EH (cell line): ENCODE measurements around the gene CCDC187.

Experiments used
- DNase-seq: peaks from one replicate; pipeline ENCODE4 v3.0.0-alpha.2; 2015; ENCODE audit warnings: low read depth

CCDC187 gene

DNA sequence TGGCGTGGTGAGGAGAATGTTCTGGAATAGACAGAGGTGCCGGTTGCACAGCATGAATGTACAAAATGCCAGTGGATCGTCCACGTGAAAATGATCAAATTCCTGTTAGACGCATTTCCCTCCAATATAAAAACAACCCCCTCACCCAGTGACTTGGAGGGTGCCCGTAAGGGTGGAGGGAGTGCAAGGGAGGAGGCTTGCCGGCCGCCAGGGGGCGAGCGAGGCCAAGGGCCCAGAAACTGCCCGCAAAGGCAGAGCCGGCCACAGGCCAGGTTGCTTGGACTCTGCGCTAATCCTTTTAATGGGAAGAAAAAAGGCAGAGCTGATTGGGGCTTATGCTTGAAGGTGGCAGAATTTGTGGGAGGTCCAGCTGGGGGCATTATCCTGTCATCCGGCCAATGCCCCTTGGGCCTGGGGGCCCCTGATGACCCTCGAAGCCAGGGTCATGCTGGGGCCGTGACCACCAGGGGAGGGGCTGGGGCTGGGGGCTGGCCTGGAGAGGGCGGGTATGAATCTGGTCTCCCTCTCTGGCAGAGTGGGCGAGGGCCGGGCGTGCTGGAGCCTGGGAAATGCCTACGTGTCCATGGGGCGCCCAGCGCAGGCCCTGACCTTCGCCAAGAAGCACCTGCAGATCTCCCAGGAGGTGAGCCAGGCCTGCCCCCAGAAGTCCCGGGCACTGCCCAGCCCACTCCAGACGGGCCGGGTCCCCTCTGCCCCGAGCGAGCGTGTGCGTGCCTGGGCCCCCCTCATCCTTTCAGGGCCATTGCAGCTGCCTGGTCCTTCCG, 35.5 kb upstream of the CCDC187 start:
- DNase-seq: peak; percentile 58

GRCh38 chr9:136338511-136338910, 34.6 kb upstream of the CCDC187 start:
- DNase-seq: no peak

DNA sequence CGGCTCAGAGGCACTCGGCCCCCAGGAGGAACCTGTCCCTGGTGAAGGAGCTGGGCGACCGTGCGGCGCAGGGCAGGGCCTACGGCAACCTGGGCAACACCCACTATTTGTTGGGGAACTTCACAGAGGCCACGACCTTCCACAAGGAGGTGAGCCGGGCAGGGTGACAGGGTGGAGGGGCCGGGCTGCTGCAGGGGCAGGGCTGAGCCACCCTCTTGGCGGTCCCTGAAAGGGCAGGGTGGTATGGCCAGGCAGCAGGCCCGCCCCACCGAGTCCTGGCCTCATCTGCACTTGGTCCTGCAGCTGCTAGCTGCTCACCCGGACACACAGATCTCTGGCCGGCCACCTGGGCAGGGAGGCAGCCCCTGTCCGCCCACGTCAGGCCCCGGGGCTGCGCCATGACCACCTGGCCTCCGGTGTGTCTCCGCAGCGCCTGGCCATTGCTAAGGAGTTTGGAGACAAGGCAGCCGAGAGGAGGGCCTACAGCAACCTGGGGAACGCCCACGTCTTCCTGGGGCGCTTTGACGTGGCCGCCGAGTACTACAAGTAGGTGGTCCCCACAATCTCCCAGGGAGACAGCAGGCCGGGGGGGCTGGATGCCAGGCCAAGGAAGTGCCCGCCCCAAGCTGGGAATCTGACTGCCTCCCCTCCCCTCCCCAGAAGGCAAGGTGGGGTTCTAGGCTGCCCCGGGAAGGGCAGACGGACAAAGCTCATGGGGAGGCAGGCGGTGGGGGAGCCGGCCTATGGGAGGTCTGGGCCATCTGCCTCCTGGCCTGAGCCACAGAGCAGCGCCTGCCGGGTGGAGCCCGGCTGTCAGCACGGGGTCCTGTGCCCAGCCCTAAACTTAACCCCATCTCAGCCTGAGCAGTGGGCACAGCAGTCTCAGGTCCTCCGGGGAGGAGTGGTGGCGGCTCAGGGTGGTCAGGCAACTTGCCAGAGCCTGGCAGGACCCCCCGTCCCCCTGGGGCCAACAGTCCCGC, 33.8 kb upstream of the CCDC187 start:
- no peak for DNase-seq

- no peak for DNase-seq
Observed at GRCh38 chr9:136336881-136337280, 33.0 kb upstream of the CCDC187 start.

- peak; percentile 63 for DNase-seq
Observed at GRCh38 chr9:136336156-136336870, 32.4 kb upstream of the CCDC187 start.

GRCh38 chr9:136335296-136336155, 31.6 kb upstream of the CCDC187 start:
- DNase-seq: no peak

DNA sequence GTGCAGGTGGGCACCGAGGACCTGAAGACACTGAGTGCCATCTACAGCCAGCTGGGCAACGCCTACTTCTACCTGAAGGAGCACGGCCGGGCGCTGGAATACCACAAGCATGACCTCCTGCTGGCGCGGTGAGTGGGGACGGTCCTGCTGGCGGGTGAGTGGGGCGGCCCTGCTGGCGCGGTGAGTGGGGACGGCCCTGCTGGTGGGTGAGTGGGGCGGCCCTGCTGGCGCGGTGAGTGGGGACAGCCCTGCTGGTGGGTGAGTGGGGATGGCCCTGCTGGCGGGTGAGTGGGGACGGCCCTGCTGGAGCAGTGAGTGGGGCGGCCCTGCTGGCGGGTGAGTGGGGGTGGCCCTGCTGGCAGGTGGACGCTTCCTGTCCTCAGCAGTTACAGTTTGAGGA, 30.6 kb upstream of the CCDC187 start:
- DNase-seq: no peak

DNA sequence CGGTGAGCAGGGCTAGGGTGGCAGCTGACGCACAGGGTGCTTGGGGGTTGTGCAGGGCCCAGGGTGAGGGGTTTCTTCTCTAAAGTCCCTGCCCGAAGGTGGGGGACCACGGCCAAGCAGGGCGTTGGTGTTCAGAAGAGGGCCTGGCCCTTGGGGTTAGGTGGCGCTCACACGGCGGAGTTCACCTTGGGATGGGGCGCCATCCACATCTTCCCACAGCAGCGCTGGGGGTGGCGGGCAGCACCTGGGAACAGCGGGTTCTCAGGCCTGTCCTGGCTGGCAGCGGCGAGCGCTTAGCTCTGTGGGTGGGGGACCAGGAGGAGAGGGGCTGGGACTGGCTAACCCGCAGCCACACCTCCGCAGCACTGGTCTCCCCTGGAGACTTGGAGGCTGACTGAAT, 29.6 kb upstream of the CCDC187 start:
- DNase-seq: no peak

DNA sequence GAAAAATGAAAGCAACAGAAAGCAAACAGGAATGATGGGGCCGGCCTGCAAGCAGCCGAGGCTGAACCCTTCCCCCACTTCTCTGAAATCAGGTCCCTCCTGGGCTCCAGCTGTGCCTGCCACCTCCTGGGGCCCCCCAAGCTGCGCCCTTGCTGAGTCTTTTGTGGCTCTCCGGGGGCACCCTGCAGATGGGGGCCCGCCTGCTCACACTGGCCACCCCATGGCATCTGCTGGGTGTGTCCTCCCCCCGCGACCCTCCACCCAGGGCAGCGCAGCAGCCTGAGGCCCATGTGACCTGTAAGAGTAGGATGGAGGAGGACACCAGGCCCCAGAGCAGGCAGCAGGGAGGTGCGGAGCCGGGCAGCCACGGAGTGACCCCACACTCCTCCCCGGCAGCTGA, 29.2 kb upstream of the CCDC187 start:
- DNase-seq: no peak

GRCh38 chr9:136332482-136332983, 28.6 kb upstream of the CCDC187 start:
- DNase-seq: no peak

GRCh38 chr9:136331556-136332481, 27.9 kb upstream of the CCDC187 start:
- DNase-seq: peak; percentile 31

GRCh38 chr9:136331030-136331429, 27.1 kb upstream of the CCDC187 start:
- no peak for DNase-seq

GRCh38 chr9:136330406-136330990, 26.6 kb upstream of the CCDC187 start:
- no peak for DNase-seq

- DNase-seq: no peak
Observed at GRCh38 chr9:136329636-136330405, 25.9 kb upstream of the CCDC187 start.

DNA sequence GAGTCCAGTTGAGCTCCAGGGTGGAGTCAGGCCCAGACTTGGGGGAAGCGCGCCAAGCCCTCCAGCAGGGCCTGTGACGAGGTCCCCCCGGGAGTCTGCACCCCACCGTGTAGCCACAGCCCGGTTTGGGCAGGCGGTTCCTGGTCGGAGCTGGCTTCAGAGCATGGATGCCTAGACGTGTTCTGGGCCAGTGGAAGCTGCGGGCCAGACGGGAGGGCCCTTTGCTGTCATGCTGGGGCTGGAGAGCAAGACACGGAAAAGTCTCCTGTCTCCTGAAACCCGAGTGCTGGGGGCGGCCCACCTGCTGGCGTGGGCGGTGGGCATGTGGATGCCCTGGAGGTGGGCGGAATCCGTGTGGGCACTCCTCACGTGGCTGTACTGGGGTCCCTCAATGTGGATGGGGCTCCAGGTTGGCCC, 25.3 kb upstream of the CCDC187 start:
- peak; percentile 20 for DNase-seq

DNA sequence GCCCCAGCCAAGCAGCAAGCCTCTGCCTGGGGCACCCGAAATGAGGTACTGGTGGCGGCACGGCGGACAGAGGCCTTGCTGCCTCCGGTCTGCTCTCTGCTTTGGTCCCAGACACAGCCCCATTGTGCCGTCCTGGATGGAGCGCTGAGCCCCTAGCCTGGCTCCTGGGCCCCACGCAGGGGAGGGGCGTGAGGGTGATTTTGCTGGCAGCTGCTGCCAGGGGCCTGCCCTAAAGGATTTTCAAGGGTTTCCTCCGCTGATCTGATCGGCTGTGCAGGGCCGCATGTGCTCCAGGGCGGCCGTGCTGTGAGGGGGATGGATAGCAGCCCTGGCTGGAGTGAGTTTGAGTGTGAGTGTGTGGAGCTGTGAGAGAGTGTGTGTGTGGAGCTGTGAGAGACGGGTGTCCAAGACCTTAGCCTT, 24.7 kb upstream of the CCDC187 start:
- peak; percentile 56 for DNase-seq

DNA sequence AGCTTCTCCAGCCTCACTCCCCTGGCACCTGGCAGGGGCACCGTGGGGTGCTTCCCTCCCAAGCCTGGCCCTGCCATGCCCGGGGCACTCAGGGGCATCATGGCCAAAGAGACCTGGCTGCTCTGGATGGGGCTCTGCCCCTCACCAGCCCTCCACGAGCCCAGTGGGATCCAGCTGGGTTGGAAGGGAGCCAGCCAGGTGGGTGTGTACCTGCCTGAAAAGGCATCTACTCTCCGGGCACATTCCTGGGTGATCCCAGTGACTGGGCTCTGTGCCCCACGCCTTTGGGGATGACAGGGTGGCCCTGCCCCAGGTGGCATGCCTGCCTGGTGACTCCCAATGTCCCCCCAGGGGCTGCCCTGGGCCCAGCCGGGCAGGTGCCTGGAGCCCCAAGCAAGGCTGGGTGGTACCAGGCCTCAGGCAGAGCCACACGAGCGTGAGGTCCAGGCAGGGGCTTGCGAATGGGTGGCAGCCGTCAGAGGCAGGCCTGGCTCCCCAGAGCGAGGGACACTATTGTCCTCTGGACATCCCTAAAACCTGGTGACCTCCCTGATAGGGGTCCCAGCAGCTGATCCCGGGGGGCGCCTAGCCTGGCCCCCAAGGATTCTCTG, 24.2 kb upstream of the CCDC187 start:
- DNase-seq: no peak

DNA sequence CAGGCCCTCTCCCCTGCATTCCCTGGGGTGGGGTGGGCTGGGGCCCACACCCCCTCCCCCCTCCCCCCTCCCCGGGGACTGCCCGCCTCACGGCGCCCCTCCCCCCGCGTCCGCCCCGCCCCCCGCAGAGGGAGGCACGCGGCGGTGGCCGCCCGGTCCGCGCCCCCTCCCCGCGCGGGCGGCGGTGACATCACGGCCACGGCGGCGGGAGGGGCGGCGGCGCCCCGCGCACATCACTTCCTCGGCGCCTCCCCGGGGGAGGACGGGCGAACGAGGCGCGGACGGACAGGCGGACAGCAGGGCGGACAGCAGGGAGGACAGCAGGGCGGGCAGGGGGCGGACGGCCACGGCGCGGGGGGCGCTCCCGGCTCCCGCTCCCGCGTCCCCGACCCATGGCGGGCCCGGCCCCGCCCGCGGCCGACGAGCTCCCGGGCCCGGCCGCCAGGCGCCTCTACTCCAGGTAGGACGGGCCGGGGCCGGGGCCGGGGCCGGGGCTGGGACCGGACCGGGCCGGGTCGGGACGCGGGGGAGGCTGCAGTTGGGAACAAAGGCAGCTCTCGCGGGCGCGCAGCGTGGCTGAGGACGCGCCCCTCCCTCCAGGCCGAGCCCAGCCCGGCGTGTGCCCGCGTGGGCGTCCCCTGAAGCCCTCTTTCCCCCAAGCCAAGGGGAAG, 23.5 kb upstream of the CCDC187 start, which contains the start of gene GPSM1:
GPSM1 (plus strand) TSS at position 236 of the 671 bp plus-strand sequence; CDS start at position 393, 157 bp downstream.
- peak; percentile 75 for DNase-seq
